PC-9 (cell line): ENCODE results near the gene CD19.
"Not testable (repeated sequence)": the region's sequence is repeated elsewhere in the genome, so short reads cannot be mapped to it uniquely, and the experiment has no call there.

ENCODE experiments used
- EZH2 ChIP-seq: fragments of 200-600 bp; sonication (generic); IDR thresholded peaks from 2 replicates; pipeline ENCODE4 v1.8.0; 2017; ENCODE audit warnings: antibody characterized with exemption, low read depth
- TF ChIP-seq, protein P1 (sequence below): fragments of 200-600 bp; sonication (generic); conservative IDR thresholded peaks from 2 replicates; pipeline ENCODE4 v1.6.1; 2017; ENCODE audit warnings: mixed run types, antibody characterized with exemption, mild to moderate bottlenecking, moderate library complexity

DNA sequence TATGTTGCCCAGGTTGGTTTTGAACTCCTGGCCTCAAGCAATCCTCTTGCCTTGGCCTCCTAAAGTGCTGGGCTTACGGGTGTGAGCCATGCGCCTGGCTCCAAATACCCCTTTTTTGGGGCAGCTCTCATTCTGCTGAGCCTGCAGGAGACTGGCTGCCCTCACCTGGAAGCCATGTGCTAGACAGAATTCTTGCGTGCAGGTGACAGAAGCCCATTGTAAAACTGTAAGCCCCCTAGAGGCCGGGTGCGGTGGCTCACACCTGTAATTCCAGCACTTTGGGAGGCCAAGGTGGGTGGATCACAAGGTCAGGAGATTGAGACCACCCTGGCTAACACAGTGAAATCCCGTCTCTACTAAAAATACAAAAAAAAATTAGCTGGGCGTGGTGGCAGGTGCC is 48.6 kb downstream of the CD19 start:
- TF ChIP-seq EZH2 = not testable (repeated sequence)
- TF ChIP-seq, protein P1, sequence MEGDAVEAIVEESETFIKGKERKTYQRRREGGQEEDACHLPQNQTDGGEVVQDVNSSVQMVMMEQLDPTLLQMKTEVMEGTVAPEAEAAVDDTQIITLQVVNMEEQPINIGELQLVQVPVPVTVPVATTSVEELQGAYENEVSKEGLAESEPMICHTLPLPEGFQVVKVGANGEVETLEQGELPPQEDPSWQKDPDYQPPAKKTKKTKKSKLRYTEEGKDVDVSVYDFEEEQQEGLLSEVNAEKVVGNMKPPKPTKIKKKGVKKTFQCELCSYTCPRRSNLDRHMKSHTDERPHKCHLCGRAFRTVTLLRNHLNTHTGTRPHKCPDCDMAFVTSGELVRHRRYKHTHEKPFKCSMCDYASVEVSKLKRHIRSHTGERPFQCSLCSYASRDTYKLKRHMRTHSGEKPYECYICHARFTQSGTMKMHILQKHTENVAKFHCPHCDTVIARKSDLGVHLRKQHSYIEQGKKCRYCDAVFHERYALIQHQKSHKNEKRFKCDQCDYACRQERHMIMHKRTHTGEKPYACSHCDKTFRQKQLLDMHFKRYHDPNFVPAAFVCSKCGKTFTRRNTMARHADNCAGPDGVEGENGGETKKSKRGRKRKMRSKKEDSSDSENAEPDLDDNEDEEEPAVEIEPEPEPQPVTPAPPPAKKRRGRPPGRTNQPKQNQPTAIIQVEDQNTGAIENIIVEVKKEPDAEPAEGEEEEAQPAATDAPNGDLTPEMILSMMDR = peak; percentile 42
